Kidney capillary endothelial cell (primary cell): ENCODE measurements around the gene ETFB.

Experiments
- DNase-seq: peaks from one replicate; pipeline ENCODE4 v3.0.0-alpha.2; 2018; ENCODE audit warnings: low spot score

ETFB gene

DNA sequence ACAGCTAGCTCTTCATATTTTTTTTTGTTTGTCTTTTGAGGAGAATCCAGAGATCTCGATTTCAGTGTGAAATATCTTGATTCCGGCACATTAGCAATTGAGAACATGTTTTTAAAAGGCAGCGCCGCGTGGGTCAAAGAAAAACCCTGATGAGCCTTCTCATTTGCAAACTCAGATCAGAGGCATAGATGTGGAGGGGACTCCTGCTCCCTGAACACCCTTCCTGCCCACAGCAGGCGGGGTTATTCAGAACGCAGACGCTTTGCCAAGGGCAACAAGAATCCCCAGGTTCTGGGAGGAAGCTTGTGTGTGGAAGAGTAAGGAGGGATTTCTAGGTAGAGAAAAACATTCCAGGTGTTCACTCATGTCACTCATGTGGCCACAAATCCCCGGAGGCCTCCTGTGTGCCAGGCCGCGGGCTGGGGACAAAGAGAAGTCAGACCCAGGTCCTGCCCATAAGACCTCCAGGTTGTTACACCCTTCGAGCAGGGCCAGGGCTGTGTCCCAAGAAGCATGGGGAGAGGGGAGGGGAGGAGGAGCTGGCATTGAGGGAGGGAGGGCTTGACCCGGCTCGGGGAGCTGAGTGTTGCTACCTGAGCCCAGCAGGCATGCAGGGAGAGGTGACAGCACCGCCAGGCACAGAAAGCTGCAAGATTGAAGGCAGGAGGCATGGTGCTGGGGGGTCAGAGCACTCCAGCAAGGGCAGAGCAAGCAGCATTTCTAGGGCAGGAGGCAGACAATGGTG lies 70.6 kb downstream of the ETFB start:
- DNase-seq = no peak
